ENCODE results near the gene ESR1. TPM values are rescaled to one million over a fixed set of nuclear protein-coding genes. Genes with fewer than 3 reads are reported as not detected.
"Not testable (repeated sequence)": the region's sequence is repeated elsewhere in the genome, so short reads cannot be mapped to it uniquely, and the experiment has no call there.

ESR1 gene
- total RNA-seq, 1 donor from 2014 or later, result not detected

GRCh38 chr6:151958332-151958731 lies 150.8 kb downstream of the ESR1 start:
- H3K4me3 Mint-ChIP-seq (ENCODE audit: low read depth), result no peak overlapping the region
- no peaks in the 10 kb centered on the region for H3K9me3 Mint-ChIP-seq (ENCODE audit: low read depth)
- H3K27me3 Mint-ChIP-seq, result peaks cover 11% of the 10 kb centered on the region
- H3K36me3 Mint-ChIP-seq (ENCODE audit: insufficient read depth), result no peaks in the 10 kb centered on the region
- H3K4me1 Mint-ChIP-seq (ENCODE audit: low read depth), result no peaks in the 10 kb centered on the region
- TF ChIP-seq, protein P1, sequence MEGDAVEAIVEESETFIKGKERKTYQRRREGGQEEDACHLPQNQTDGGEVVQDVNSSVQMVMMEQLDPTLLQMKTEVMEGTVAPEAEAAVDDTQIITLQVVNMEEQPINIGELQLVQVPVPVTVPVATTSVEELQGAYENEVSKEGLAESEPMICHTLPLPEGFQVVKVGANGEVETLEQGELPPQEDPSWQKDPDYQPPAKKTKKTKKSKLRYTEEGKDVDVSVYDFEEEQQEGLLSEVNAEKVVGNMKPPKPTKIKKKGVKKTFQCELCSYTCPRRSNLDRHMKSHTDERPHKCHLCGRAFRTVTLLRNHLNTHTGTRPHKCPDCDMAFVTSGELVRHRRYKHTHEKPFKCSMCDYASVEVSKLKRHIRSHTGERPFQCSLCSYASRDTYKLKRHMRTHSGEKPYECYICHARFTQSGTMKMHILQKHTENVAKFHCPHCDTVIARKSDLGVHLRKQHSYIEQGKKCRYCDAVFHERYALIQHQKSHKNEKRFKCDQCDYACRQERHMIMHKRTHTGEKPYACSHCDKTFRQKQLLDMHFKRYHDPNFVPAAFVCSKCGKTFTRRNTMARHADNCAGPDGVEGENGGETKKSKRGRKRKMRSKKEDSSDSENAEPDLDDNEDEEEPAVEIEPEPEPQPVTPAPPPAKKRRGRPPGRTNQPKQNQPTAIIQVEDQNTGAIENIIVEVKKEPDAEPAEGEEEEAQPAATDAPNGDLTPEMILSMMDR (IDR thresholded peaks at IDR 0.05; ENCODE audit: unreplicated experiment), result no peak
- H3K27ac Mint-ChIP-seq, result no peak overlapping the region
- no peak for DNase-seq (ENCODE audit: low spot score, unreplicated experiment)

DNA sequence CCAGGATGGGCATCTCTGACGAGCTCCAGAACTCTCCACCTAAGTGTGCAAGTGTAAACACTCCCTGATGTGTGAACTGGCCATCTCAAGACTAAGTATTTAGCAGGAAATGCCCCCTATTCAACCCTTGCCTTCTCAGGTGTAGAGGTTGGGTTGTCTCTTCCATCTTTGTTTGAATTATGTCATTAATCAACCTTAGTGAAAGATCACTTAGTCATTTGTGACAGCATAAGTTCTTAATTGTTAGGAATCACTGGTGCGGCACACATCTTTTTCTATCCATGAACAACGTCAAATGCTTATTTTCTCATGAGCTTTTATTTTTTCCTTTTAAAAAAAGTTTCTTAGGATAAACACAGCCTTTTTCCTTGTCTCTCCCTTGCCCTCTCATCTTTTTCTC lies 151.6 kb downstream of the ESR1 start:
- TF ChIP-seq, protein P1 (IDR thresholded peaks at IDR 0.05; ENCODE audit: unreplicated experiment), result no peak
- Mint-ChIP-seq H3K36me3 (ENCODE audit: insufficient read depth) (no peaks in the 10 kb centered on the region), H3K4me3 (ENCODE audit: low read depth) (no peak overlapping the region), H3K4me1 (ENCODE audit: low read depth) (no peaks in the 10 kb centered on the region), H3K27ac (no peak overlapping the region), H3K27me3 (peaks cover 11% of the 10 kb centered on the region), H3K9me3 (ENCODE audit: low read depth) (no peaks in the 10 kb centered on the region)
- no peak for DNase-seq (ENCODE audit: low spot score, unreplicated experiment)

- Mint-ChIP-seq H3K4me1 (ENCODE audit: low read depth) (no peaks in the 10 kb centered on the region), H3K27me3 (peaks cover 11% of the 10 kb centered on the region), H3K27ac (no peak overlapping the region), H3K4me3 (ENCODE audit: low read depth) (no peak overlapping the region), H3K9me3 (ENCODE audit: low read depth) (no peaks in the 10 kb centered on the region), H3K36me3 (ENCODE audit: insufficient read depth) (no peaks in the 10 kb centered on the region)
- TF ChIP-seq, protein P1 (IDR thresholded peaks at IDR 0.05; ENCODE audit: unreplicated experiment), result no peak
- DNase-seq (ENCODE audit: low spot score, unreplicated experiment), result no peak
These were observed 154.3 kb downstream of the ESR1 start for GRCh38 chr6:151961809-151962208.

- Mint-ChIP-seq H3K27ac (no peak overlapping the region), H3K9me3 (ENCODE audit: low read depth) (no peaks in the 10 kb centered on the region), H3K4me3 (ENCODE audit: low read depth) (no peak overlapping the region), H3K4me1 (ENCODE audit: low read depth) (no peaks in the 10 kb centered on the region), H3K27me3 (peaks cover 11% of the 10 kb centered on the region), H3K36me3 (ENCODE audit: insufficient read depth) (no peaks in the 10 kb centered on the region)
- no peak for DNase-seq (ENCODE audit: low spot score, unreplicated experiment)
- TF ChIP-seq, protein P1 (IDR thresholded peaks at IDR 0.05; ENCODE audit: unreplicated experiment), result no peak
These were observed 154.9 kb downstream of the ESR1 start for GRCh38 chr6:151962246-151962846.

- H3K4me1 Mint-ChIP-seq (ENCODE audit: low read depth), result no peaks in the 10 kb centered on the region
- TF ChIP-seq, protein P1 (IDR thresholded peaks at IDR 0.05; ENCODE audit: unreplicated experiment), result no peak
- H3K27me3 Mint-ChIP-seq, result peaks cover 11% of the 10 kb centered on the region
- no peak for DNase-seq (ENCODE audit: low spot score, unreplicated experiment)
- H3K36me3 Mint-ChIP-seq (ENCODE audit: insufficient read depth), result no peaks in the 10 kb centered on the region
- H3K9me3 Mint-ChIP-seq (ENCODE audit: low read depth), result no peaks in the 10 kb centered on the region
- H3K4me3 Mint-ChIP-seq (ENCODE audit: low read depth), result no peak overlapping the region
- no peak overlapping the region for H3K27ac Mint-ChIP-seq
These were observed 155.5 kb downstream of the ESR1 start for GRCh38 chr6:151963001-151963400.

- not testable (repeated sequence) for H3K9me3 Mint-ChIP-seq (ENCODE audit: low read depth); H3K36me3 Mint-ChIP-seq (ENCODE audit: insufficient read depth); H3K4me3 Mint-ChIP-seq (ENCODE audit: low read depth); H3K27ac Mint-ChIP-seq; DNase-seq (ENCODE audit: low spot score, unreplicated experiment); H3K4me1 Mint-ChIP-seq (ENCODE audit: low read depth)
- peaks cover 11% of the 10 kb centered on the region for H3K27me3 Mint-ChIP-seq
These were observed 156.9 kb downstream of the ESR1 start for GRCh38 chr6:151964412-151964811.
